ENCODE data around the gene SRGAP3.

DNA sequence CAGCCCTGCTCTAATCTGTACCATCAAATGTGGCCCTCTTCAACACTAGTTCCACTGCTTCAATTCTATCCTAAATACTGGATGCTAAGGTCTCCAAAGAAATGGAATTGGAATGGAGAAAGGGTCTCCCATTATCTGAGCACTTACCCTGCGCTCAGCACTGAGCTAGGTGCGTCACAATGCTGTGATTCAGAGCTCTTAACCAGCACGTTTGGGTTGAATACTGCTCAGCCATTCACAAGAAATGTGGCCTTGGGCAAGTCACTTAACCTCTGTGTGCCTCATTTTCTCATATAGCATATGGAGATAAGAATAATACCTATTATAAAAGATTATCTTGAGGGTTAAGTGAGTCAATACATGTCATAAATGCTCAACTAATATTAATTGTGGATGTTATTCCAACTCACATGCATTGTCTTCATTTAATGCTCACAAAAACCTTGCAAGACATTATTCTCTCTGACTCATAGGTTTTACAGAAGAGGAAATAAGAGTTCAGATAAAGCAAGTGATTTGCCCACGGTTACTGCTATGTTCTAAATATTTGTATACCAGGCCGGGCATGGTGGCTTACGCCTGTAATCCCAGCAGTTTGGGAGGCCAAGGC lies 27.4 kb upstream of the SRGAP3 start:
- TF ChIP-seq, protein P1, sequence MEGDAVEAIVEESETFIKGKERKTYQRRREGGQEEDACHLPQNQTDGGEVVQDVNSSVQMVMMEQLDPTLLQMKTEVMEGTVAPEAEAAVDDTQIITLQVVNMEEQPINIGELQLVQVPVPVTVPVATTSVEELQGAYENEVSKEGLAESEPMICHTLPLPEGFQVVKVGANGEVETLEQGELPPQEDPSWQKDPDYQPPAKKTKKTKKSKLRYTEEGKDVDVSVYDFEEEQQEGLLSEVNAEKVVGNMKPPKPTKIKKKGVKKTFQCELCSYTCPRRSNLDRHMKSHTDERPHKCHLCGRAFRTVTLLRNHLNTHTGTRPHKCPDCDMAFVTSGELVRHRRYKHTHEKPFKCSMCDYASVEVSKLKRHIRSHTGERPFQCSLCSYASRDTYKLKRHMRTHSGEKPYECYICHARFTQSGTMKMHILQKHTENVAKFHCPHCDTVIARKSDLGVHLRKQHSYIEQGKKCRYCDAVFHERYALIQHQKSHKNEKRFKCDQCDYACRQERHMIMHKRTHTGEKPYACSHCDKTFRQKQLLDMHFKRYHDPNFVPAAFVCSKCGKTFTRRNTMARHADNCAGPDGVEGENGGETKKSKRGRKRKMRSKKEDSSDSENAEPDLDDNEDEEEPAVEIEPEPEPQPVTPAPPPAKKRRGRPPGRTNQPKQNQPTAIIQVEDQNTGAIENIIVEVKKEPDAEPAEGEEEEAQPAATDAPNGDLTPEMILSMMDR (IDR thresholded peaks at IDR 0.05) = no peak
- TF ChIP-seq POLR2A (IDR thresholded peaks at IDR 0.05) = no peak
